Caco-2 (cell line): ENCODE results near the gene CFAP52. TPM values are rescaled to one million over a fixed set of nuclear protein-coding genes. Genes with fewer than 3 reads are reported as not detected.
"Not testable (repeated sequence)": the region's sequence is repeated elsewhere in the genome, so short reads cannot be mapped to it uniquely, and the experiment has no call there.

ENCODE experiments used
- BruUV-seq: library from RNA; stranded (reverse); fragments of 400-500 nt; replicated peaks from 2 replicates; lab custom pipeline; 2021; lab: Mats Ljungman, UMichigan
- CTCF ChIA-PET: fragments of 300-600 bp; sonication (Branson Sonifier 250); formaldehyde crosslinking; loops from one replicate; lab custom pipeline; 2022; ENCODE audit warnings: antibody characterized with exemption; lab: Charles Lee
- POLR2A ChIA-PET: fragments of 300-600 bp; sonication (Branson Sonifier 250); formaldehyde crosslinking; loops from one replicate; lab custom pipeline; 2022; ENCODE audit warnings: antibody characterized with exemption; lab: Charles Lee
- DNase-seq, 2 experiments: peaks; one replicate each; pipeline versions ENCODE4 v3.0.0 to v3.0.0-alpha.2; 2020 to 2022
- H3K27me3 ChIP-seq: replicated peaks from 2 replicates; pipeline ENCODE4 v1.6.0; 2011; ENCODE audit warnings: low read length; ENCODE audit not compliant: control insufficient read depth, insufficient read depth
- H3K36me3 ChIP-seq: 2 replicates; pipeline ENCODE4 v1.5.1; 2011; ENCODE audit warnings: low read length; ENCODE audit not compliant: control insufficient read depth, insufficient read depth
- H3K4me1 ChIP-seq: fragments of 250-450 bp; sonication (Bioruptor Pico); 2 replicates; pipeline ENCODE4 v1.5.1; 2020; ENCODE audit warnings: mild to moderate bottlenecking
- H3K4me3 ChIP-seq: 2 replicates; pipeline ENCODE4 v1.5.1; 2011; ENCODE audit warnings: low read depth, mild to moderate bottlenecking, control low read depth, low read length
- H3K9me3 ChIP-seq: fragments of 250-450 bp; sonication (Bioruptor Pico); 2 replicates; pipeline ENCODE4 v1.5.1; 2020; ENCODE audit warnings: mild to moderate bottlenecking, moderate library complexity
- H3K27ac Mint-ChIP-seq: one replicate; pipeline ENCODE4 v1.8.0; 2022; ENCODE audit warnings: mixed read lengths; ENCODE audit not compliant: unreplicated experiment
- H3K27me3 Mint-ChIP-seq: one replicate; pipeline ENCODE4 v1.8.0; 2022; ENCODE audit warnings: mixed read lengths; ENCODE audit not compliant: insufficient read depth, unreplicated experiment
- H3K36me3 Mint-ChIP-seq: one replicate; pipeline ENCODE4 v1.8.0; 2022; ENCODE audit warnings: mild to moderate bottlenecking, mixed read lengths; ENCODE audit not compliant: insufficient read depth, unreplicated experiment
- H3K4me1 Mint-ChIP-seq: one replicate; pipeline ENCODE4 v1.8.0; 2022; ENCODE audit warnings: low read depth, mixed read lengths; ENCODE audit not compliant: unreplicated experiment
- H3K4me3 Mint-ChIP-seq: one replicate; pipeline ENCODE4 v1.8.0; 2022; ENCODE audit warnings: mild to moderate bottlenecking, moderate library complexity, mixed read lengths; ENCODE audit not compliant: unreplicated experiment
- H3K9me3 Mint-ChIP-seq: one replicate; pipeline ENCODE4 v1.8.0; 2022; ENCODE audit warnings: mixed read lengths; ENCODE audit not compliant: unreplicated experiment
- intact Hi-C: fragments of 100-400 bp; cut with micrococcal nuclease; formaldehyde crosslinking; loops from one replicate; pipeline ENCODE4 v1.10.0; 2022; ENCODE audit not compliant: unreplicated experiment
- total RNA-seq: library from RNA; stranded (reverse); gene quantifications from 2 replicates; pipeline ENCODE4 v1.2.3, GENCODE V29; 2022
- TF ChIP-seq, protein P1 (sequence below), 2 experiments: fragments of 200-600 bp in 1 of 2; IDR thresholded peaks; 1 replicate in 1 of 2; 2 replicates in 1 of 2; pipeline versions ENCODE4 v1.5.1 to v1.8.0; 2011 to 2022; ENCODE audit warnings: antibody characterized with exemption in 1 of 2, control low read depth in 1 of 2, inconsistent platforms in 1 of 2, low read depth in 1 of 2, low read length in 1 of 2, mild to moderate bottlenecking in 1 of 2, moderate library complexity in 1 of 2; ENCODE audit not compliant: insufficient read depth in 1 of 2, severe bottlenecking in 1 of 2, unreplicated experiment in 1 of 2

CFAP52 gene
- total RNA-seq, 1 experiment from 2014 or later = not detected

DNA sequence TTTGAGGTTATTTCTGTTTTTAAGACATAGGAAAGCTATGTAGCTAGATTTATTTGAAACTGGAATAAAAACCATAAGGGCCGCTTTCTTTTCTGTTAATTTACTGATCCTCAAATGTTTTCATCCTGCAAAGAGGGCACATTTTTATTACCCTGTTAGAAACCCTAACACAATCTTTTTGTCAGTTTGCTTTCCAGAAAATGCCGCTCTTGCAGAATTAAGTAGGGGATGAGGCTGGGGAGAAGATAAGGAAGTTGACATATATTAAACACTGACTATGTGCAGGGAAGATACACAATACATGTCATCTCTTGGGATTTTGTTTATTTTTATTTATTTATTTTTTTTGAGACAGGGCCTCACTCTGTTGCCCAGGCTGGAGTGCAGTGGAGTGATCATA, 84.6 kb downstream of the CFAP52 start:
- H3K4me3 Mint-ChIP-seq = no peak overlapping the region
- peaks cover 14% of the 10 kb centered on the region for H3K36me3 Mint-ChIP-seq
- intact Hi-C loops = no loop called here
- BruUV-seq = no TSS peak
- TF ChIP-seq, protein P1, sequence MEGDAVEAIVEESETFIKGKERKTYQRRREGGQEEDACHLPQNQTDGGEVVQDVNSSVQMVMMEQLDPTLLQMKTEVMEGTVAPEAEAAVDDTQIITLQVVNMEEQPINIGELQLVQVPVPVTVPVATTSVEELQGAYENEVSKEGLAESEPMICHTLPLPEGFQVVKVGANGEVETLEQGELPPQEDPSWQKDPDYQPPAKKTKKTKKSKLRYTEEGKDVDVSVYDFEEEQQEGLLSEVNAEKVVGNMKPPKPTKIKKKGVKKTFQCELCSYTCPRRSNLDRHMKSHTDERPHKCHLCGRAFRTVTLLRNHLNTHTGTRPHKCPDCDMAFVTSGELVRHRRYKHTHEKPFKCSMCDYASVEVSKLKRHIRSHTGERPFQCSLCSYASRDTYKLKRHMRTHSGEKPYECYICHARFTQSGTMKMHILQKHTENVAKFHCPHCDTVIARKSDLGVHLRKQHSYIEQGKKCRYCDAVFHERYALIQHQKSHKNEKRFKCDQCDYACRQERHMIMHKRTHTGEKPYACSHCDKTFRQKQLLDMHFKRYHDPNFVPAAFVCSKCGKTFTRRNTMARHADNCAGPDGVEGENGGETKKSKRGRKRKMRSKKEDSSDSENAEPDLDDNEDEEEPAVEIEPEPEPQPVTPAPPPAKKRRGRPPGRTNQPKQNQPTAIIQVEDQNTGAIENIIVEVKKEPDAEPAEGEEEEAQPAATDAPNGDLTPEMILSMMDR (IDR thresholded peaks at IDR 0.05; ENCODE audit: insufficient read depth in 1 of 2, low read depth in 1 of 2, low read length in 1 of 2, severe bottlenecking in 1 of 2, unreplicated experiment in 1 of 2) = no peak
- H3K4me1 Mint-ChIP-seq = no peaks in the 10 kb centered on the region
- Histone ChIP-seq H3K27me3 (no peaks in the 10 kb centered on the region), H3K9me3 (no peaks in the 10 kb centered on the region), H3K4me3 (no peak overlapping the region), H3K4me1 (no peaks in the 10 kb centered on the region), H3K36me3 (no peaks in the 10 kb centered on the region)
- peaks cover 10% of the 10 kb centered on the region for H3K9me3 Mint-ChIP-seq
- no peak for DNase-seq
- no peak overlapping the region for H3K27ac Mint-ChIP-seq
- CTCF ChIA-PET = no interaction called here
- POLR2A ChIA-PET = no interaction called here
- H3K27me3 Mint-ChIP-seq = no peaks in the 10 kb centered on the region

DNA sequence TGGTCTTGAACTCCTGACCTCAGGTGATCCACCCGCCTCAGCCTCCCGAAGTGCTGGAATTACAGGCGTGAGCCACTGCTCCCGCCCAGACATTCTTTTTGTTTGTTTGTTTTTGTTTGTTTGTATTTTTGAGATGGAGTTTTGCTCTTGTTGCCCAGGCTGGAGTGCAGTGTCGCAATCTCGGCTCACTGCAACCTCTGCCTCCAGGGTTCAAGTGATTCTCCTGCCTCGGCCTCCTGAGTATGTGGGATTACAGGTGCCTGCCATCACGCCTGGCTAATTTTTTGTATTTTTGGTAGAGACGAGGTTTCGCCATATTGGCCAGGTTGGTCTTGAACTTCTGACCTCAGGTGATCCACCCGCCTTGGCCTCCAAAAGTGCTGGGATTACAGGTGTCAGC, 87.1 kb downstream of the CFAP52 start:
- H3K4me1 ChIP-seq, H3K36me3 ChIP-seq, H3K27me3 ChIP-seq, H3K4me3 Mint-ChIP-seq, BruUV-seq, H3K4me3 ChIP-seq, H3K4me1 Mint-ChIP-seq, intact Hi-C loops, DNase-seq, H3K27me3 Mint-ChIP-seq, POLR2A ChIA-PET, H3K27ac Mint-ChIP-seq, CTCF ChIA-PET, H3K9me3 ChIP-seq, H3K36me3 Mint-ChIP-seq: not testable (repeated sequence)
- peaks cover 10% of the 10 kb centered on the region for H3K9me3 Mint-ChIP-seq

DNA sequence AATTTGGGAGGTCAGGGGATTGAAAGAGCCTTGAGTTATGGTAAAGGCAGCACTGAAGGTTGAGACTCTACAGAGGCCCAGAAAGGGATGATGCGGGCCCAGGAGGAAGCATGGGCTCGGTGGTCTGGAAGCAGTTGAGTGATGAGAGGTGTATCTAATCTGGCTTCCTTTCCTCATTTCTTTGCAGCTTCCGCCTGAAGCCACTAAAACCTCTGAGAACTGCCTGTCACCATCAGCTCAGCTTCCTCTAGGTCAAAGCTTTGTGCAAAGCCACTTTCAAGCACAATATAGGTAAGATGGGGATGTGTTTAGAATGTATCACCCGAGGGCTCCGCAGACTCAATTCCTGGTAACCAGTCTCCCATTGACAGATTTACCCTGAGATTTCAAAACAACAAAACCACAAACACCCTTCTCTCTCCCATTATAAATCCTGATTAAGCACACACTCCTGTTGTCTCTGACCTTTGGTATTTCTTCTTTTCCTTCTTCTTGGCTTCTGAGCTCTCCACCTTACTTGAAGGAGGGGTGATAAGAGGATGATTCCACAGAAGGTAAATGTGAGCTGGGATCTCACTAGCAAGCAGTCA, 90.1 kb downstream of the CFAP52 start:
- Histone ChIP-seq H3K27me3 (no peaks in the 10 kb centered on the region), H3K9me3 (no peaks in the 10 kb centered on the region), H3K4me1 (peaks cover 5% of the 10 kb centered on the region; the same call in 1 of the 2 replicates), H3K4me3 (no peak overlapping the region), H3K36me3 (no peaks in the 10 kb centered on the region)
- Mint-ChIP-seq H3K4me3 (no peak overlapping the region), H3K36me3 (peaks cover 26% of the 10 kb centered on the region), H3K27ac (no peak overlapping the region), H3K4me1 (peaks cover 22% of the 10 kb centered on the region), H3K9me3 (peaks cover 10% of the 10 kb centered on the region), H3K27me3 (no peaks in the 10 kb centered on the region)
- DNase-seq = no peak
- ChIA-PET POLR2A (no interaction called here), CTCF (no interaction called here)
- intact Hi-C loops = no loop called here
- TF ChIP-seq, protein P1 (IDR thresholded peaks at IDR 0.05; ENCODE audit: insufficient read depth in 1 of 2, low read depth in 1 of 2, low read length in 1 of 2, severe bottlenecking in 1 of 2, unreplicated experiment in 1 of 2) = no peak
- no TSS peak for BruUV-seq
